B cell (primary cell): ENCODE measurements around the gene MBOAT1. TPM values are rescaled to one million over a fixed set of nuclear protein-coding genes. Genes with fewer than 3 reads are reported as not detected.
"Not testable (repeated sequence)": the region's sequence is repeated elsewhere in the genome, so short reads cannot be mapped to it uniquely, and the experiment has no call there.

Experiments
- ATAC-seq: fragments of 200-7000 bp; cut with Tn5 transposase; one replicate; pipeline ENCODE4 v1.10.0; 2021; ENCODE audit warnings: low read depth, mild to moderate bottlenecking, moderate number of reproducible peaks, moderate library complexity
- CTCF ChIA-PET: fragments of 350-600 bp; sonication (Branson Sonifier 250); formaldehyde crosslinking; loops from one replicate; lab custom pipeline; 2021; ENCODE audit warnings: antibody characterized with exemption, inconsistent platforms; lab: Charles Lee
- POLR2A ChIA-PET: fragments of 350-600 bp; sonication (Branson Sonifier 250); formaldehyde crosslinking; loops from one replicate; lab custom pipeline; 2021; ENCODE audit warnings: antibody characterized with exemption; lab: Charles Lee
- DNase-seq: peaks from one replicate; pipeline ENCODE4 v3.0.0; 2013
- H2AFZ ChIP-seq: 2 replicates; pipeline ENCODE4 v1.6.1; 2012; ENCODE audit warnings: mild to moderate bottlenecking, low read depth, low read length; ENCODE audit not compliant: insufficient read depth, poor library complexity, severe bottlenecking
- H3K27ac ChIP-seq, 2 donors: 1 replicate in 1 of 2; 2 replicates in 1 of 2; pipeline ENCODE4 v1.5.1; 2012 to 2013; ENCODE audit warnings: low read length in 2 of 2, mild to moderate bottlenecking in 2 of 2, moderate library complexity in 1 of 2
- H3K27me3 ChIP-seq, 4 experiments: fragments of 200-600 bp in 1 of 4; sonication (generic) in 1 of 4; replicated peaks in 1 of 4; 1 replicate in 2 of 4; 2 replicates in 2 of 4; pipeline versions ENCODE4 v1.6.1 to v1.7.0; 2013 to 2016; ENCODE audit warnings: low read length in 3 of 4, mild to moderate bottlenecking in 2 of 4, mixed read lengths in 1 of 4, moderate library complexity in 1 of 4; ENCODE audit not compliant: insufficient read depth in 4 of 4, control insufficient read depth in 3 of 4; ENCODE audit errors: control extremely low read depth in 1 of 4
- H3K36me3 ChIP-seq, 2 experiments: replicated peaks in 1 of 2; 1 replicate in 1 of 2; 2 replicates in 1 of 2; pipeline versions ENCODE4 v1.6.1 to v1.7.1; 2013; ENCODE audit warnings: low read length in 1 of 2; ENCODE audit not compliant: insufficient read depth in 2 of 2, control insufficient read depth in 1 of 2; ENCODE audit errors: control extremely low read depth in 1 of 2, extremely low read depth in 1 of 2
- H3K4me1 ChIP-seq, 2 donors: fragments of 200-600 bp in 1 of 2; sonication (generic) in 1 of 2; 1 replicate in 1 of 2; 2 replicates in 1 of 2; pipeline versions ENCODE4 v1.5.1 to v1.6.1; 2013 to 2017; ENCODE audit warnings: low read length in 2 of 2; ENCODE audit not compliant: control insufficient read depth in 2 of 2, insufficient read depth in 2 of 2
- H3K4me2 ChIP-seq: replicated peaks from 2 replicates; pipeline ENCODE3; 2012; ENCODE audit warnings: mild to moderate bottlenecking, low read depth, low read length; ENCODE audit not compliant: poor library complexity, severe bottlenecking
- H3K4me3 ChIP-seq, 5 experiments: fragments of 200-600 bp in 1 of 5; sonication (generic) in 1 of 5; 1 replicate in 3 of 5; 2 replicates in 2 of 5; pipeline versions ENCODE4 v1.5.1 to v1.7.0; 2011 to 2016; ENCODE audit warnings: low read length in 4 of 5, mild to moderate bottlenecking in 4 of 5, low read depth in 2 of 5, control low read depth in 1 of 5, moderate library complexity in 1 of 5; ENCODE audit not compliant: insufficient read depth in 1 of 5; ENCODE audit errors: control extremely low read depth in 1 of 5, extremely low read depth in 1 of 5
- H3K79me2 ChIP-seq: fragments of 200-600 bp; sonication (generic); one replicate; pipeline ENCODE4 v1.6.0; 2016; ENCODE audit warnings: low read length; ENCODE audit not compliant: control insufficient read depth, insufficient read depth
- H3K9ac ChIP-seq: fragments of 200-600 bp; sonication (generic); 2 replicates; pipeline ENCODE4 v1.6.1; 2017; ENCODE audit warnings: mild to moderate bottlenecking, low read length, moderate library complexity
- H3K9me3 ChIP-seq, 3 donors: one replicate each; pipeline versions ENCODE4 v1.6.1 to v1.7.1; 2013; ENCODE audit warnings: low read length in 2 of 3; ENCODE audit not compliant: control insufficient read depth in 2 of 3, insufficient read depth in 1 of 3; ENCODE audit errors: control extremely low read depth in 1 of 3
- H4K20me1 ChIP-seq: 2 replicates; pipeline ENCODE4 v1.6.0; 2012; ENCODE audit warnings: mild to moderate bottlenecking, low read length; ENCODE audit not compliant: insufficient read depth, control insufficient read depth, poor library complexity, severe bottlenecking
- H3K27ac Mint-ChIP-seq: one replicate; pipeline ENCODE4 v1.8.0; 2021; ENCODE audit warnings: mixed read lengths
- H3K27me3 Mint-ChIP-seq: one replicate; pipeline ENCODE4 v1.8.0; 2021; ENCODE audit warnings: mixed read lengths
- H3K4me1 Mint-ChIP-seq: one replicate; pipeline ENCODE4 v1.8.0; 2021; ENCODE audit warnings: mixed read lengths
- H3K4me3 Mint-ChIP-seq: one replicate; pipeline ENCODE4 v1.8.0; 2021; ENCODE audit warnings: mixed read lengths
- H3K9me3 Mint-ChIP-seq: one replicate; pipeline ENCODE4 v1.8.0; 2022; ENCODE audit warnings: mixed read lengths; ENCODE audit not compliant: insufficient read depth
- CTCF ChIP-seq: fragments of 200-600 bp; IDR thresholded peaks from one replicate; pipeline ENCODE4 v1.8.0; 2022; ENCODE audit warnings: antibody characterized with exemption, mild to moderate bottlenecking
- EZH2 ChIP-seq: IDR thresholded peaks from 2 replicates; pipeline ENCODE4 v1.6.1; 2012; ENCODE audit warnings: borderline replicate concordance, low read depth, mild to moderate bottlenecking, moderate library complexity, low read length; ENCODE audit not compliant: insufficient read depth, poor library complexity, severe bottlenecking
- WGBS: methylation state at CpG from one replicate; pipeline ENCODE4 v1.1.5; 2013; ENCODE audit warnings: missing lambda C conversion rate; ENCODE audit not compliant: insufficient coverage; 5-methylcytosine and 5-hydroxymethylcytosine counted together
- intact Hi-C: fragments of 100-400 bp; cut with micrococcal nuclease; formaldehyde crosslinking; loops from one replicate; pipeline ENCODE4 v1.10.0; 2022
- polyA plus RNA-seq: library from polyadenylated mRNA; depleted of rRNA; stranded (reverse); fragments of >200 nt; gene quantifications from 2 replicates; pipeline ENCODE4 v1.2.3, GENCODE V29; 2012
- total RNA-seq, 2 donors: library from RNA; stranded (reverse); fragments of 120-200 nt in 1 of 2; gene quantifications; 1 replicate in 1 of 2; 2 replicates in 1 of 2; pipeline versions ENCODE4 v1.2.3 to v1.2.4, GENCODE V29; 2013 to 2022

MBOAT1 gene
- total and polyA plus RNA-seq, 2 donors (not counting 1 experiment from before 2014, with no cell fraction given) = 5.4 to 8.1 TPM

- no peak for DNase-seq
- H3K4me2 ChIP-seq = no peak overlapping the region
- POLR2A ChIA-PET = no interaction called here
- no peak overlapping the region for H3K27ac ChIP-seq
- H2AFZ ChIP-seq = no peak overlapping the region
- H3K36me3 ChIP-seq = no peaks in the 10 kb centered on the region
- no peaks in the 10 kb centered on the region for H4K20me1 ChIP-seq
- no peaks in the 10 kb centered on the region for H3K9me3 ChIP-seq
- Mint-ChIP-seq H3K4me1 (no peaks in the 10 kb centered on the region), H3K4me3 (no peak overlapping the region), H3K27me3 (peaks cover 10% of the 10 kb centered on the region), H3K27ac (no peak overlapping the region), H3K9me3 (no peaks in the 10 kb centered on the region)
- CTCF ChIA-PET = no interaction called here
- H3K79me2 ChIP-seq = no peaks in the 10 kb centered on the region
- H3K4me1 ChIP-seq = no peaks in the 10 kb centered on the region
- intact Hi-C loops = no loop called here
- no peak for ATAC-seq
- no peaks in the 10 kb centered on the region for H3K27me3 ChIP-seq
- no peak overlapping the region for H3K4me3 ChIP-seq
- 64% methylated on average over 1 of the region's 5 CpGs for WGBS
- no peak overlapping the region for H3K9ac ChIP-seq
- TF ChIP-seq CTCF (no peak), EZH2 (no peak)
These were observed 39.3 kb upstream of the MBOAT1 start for GRCh38 chr6:20251525-20251924.

DNA sequence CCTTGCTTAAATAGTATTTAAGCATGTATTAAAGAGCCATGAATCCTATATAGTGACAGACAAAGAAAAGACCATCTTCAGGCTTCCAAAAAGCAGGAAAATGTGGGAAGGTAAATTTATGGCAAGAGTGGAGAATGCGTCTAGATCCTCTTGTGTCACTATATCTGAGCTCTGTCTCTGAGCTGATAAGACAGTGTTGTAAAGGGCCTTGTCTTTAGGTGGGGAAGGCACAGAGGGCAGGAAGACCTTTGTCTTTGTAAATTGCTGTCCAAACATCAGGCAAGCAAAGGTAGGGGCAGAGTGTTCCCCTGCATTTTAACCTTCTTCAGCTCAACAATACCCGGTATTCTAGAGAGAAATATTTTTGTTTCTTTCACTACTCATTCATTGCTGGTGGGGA is 33.9 kb upstream of the MBOAT1 start:
- Histone ChIP-seq H3K27me3 (no peaks in the 10 kb centered on the region), H4K20me1 (no peaks in the 10 kb centered on the region), H3K4me1 (no peaks in the 10 kb centered on the region), H2AFZ (no peak overlapping the region), H3K4me3 (no peak overlapping the region), H3K27ac (no peak overlapping the region), H3K36me3 (no peaks in the 10 kb centered on the region), H3K79me2 (no peaks in the 10 kb centered on the region), H3K9me3 (no peaks in the 10 kb centered on the region), H3K9ac (no peak overlapping the region), H3K4me2 (no peak overlapping the region)
- POLR2A ChIA-PET = no interaction called here
- no peak for ATAC-seq
- CTCF ChIA-PET = no interaction called here
- no peak for DNase-seq
- TF ChIP-seq CTCF = no peak
- no peak for TF ChIP-seq EZH2
- Mint-ChIP-seq H3K27ac (no peak overlapping the region), H3K27me3 (no peaks in the 10 kb centered on the region), H3K4me1 (no peaks in the 10 kb centered on the region), H3K4me3 (no peak overlapping the region), H3K9me3 (no peaks in the 10 kb centered on the region)
- intact Hi-C loops = no loop called here
- WGBS = 80% methylated on average over 1 of the region's 2 CpGs

DNA sequence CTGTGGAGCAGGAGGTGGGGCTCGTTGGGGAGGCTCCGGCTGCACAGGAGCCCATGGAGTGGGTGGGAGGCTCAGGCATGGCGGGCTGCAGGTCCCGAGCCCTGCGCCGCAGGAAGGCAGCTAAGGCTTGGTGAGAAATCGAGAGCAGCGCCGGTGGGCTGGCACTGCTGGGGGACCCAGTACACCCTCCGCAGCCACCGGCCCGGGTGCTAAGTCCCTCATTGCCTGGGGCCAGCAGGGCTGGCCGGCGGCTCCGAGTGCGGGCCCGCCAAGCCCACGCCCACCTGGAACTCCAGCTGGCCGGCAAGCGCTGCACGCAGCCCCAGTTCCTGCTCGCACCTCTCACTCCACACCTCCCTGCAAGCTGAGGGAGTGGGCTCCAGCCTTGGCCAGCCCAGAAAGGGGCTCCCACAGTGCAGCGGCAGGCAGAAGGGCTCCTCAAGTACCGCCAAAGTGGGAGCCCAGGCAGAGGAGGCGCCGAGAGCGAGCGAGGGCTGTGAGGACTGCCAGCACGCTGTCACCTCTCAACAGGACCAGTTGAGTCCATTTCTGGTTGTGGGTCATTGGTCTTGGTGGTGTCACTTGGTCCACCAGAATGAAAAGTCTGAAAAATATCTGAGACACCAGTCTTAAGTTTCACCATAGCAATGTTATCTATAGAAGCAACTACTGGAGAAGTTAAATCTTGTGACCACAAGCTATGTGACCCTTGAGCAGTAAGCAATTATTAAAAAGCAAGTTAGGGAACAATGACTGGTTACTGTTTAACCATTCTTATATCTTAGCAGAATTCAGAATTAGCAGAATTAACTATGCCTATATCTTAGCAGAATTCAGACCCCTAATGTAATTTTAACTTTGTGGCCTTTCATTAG is 32.8 kb upstream of the MBOAT1 start:
- ATAC-seq, H3K4me2 ChIP-seq, POLR2A ChIA-PET, H3K27ac ChIP-seq, DNase-seq, H3K27ac Mint-ChIP-seq, H3K9me3 ChIP-seq, H3K79me2 ChIP-seq, H3K9me3 Mint-ChIP-seq, intact Hi-C loops, H3K4me1 Mint-ChIP-seq, CTCF ChIA-PET, H3K9ac ChIP-seq, H3K27me3 ChIP-seq, H3K36me3 ChIP-seq, H3K4me3 Mint-ChIP-seq, H3K4me1 ChIP-seq, H3K27me3 Mint-ChIP-seq, H3K4me3 ChIP-seq, H4K20me1 ChIP-seq, H2AFZ ChIP-seq: not testable (repeated sequence)
- WGBS = 97% methylated on average over 25 of the region's 29 CpGs
